Measurements from ENCODE around the gene VPS37C. TPM values are rescaled to one million over a fixed set of nuclear protein-coding genes. Genes with fewer than 3 reads are reported as not detected.

Gene VPS37C
- total RNA-seq, 1 experiment from 2014 or later = 19.0 TPM

DNA sequence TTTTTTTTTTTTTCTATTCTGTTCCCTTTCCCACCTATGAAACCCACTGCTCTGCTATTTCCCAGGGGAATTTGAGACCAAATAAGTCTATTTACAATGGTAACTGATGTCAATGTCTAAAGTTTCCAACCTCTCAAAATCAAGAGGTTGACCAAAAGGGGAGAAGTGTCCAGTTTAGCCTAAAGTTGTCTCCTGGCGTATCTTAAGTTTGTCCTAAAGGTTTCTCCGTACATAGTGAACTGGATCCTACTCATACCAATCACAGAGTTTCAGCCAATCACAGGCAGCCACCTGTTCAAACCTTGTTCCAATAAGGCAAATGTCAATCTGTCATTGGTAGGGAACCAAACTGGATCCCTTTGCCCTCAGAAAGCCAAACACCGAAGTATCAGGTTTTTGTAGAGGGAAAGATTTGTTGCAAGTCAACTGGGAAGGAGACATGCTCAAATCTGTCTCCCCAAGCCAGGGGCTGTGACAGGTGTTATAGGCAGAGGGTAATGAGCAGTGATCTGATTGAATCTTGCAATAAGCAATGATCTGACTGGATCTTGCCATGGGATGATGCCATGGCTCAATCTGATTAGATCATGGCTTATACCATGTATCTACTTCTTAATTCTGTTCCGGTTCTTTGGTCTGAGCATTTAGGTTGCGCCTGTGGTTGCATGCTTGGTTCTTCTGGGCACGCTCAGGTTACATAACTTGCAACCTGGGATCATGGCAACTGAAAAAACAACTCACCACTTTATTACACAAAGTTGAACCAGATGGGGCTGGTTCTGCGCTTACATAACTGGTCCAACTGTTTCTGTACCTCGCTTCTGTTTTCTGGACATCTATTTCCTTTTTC, 1.1 kb upstream of the VPS37C start:
- no peak overlapping the region for H4K5ac ChIP-seq (ENCODE audit: insufficient read length, low read depth, low read length)
- peak overlapping the region; percentile 67 for H3K4me2 ChIP-seq (ENCODE audit: insufficient read depth, insufficient read length, low read length)
- no peaks in the 10 kb centered on the region for H3K27me3 ChIP-seq (ENCODE audit: insufficient read depth, low read length)
- peaks cover 4% of the 10 kb centered on the region for H3K27me3 Mint-ChIP-seq (ENCODE audit: low read depth)
- no peak overlapping the region for H4K91ac ChIP-seq (ENCODE audit: insufficient read length, low read depth, low read length)
- H3K4me3 Mint-ChIP-seq = peak overlapping the region; percentile 84 to 90
- no peak overlapping the region for H3K14ac ChIP-seq (ENCODE audit: insufficient read depth, low read length)
- H3K18ac ChIP-seq (ENCODE audit: insufficient read length, low read depth, low read length) = no peak overlapping the region
- no peak overlapping the region for H2BK12ac ChIP-seq (ENCODE audit: insufficient read length, low read depth, low read length)
- no peak for DNase-seq
- H3K79me1 ChIP-seq (ENCODE audit: insufficient read depth, low read depth, low read length, poor library complexity, severe bottlenecking) = no peaks in the 10 kb centered on the region
- no peak overlapping the region for H3K23ac ChIP-seq (ENCODE audit: insufficient read length, low read depth, low read length)
- no peak overlapping the region for H3K27ac ChIP-seq (ENCODE audit: insufficient read length, low read depth, low read length)
- H2BK120ac ChIP-seq (ENCODE audit: low read depth, low read length, poor library complexity, severe bottlenecking) = no peak overlapping the region
- no peaks in the 10 kb centered on the region for H3K23me2 ChIP-seq (ENCODE audit: insufficient read length, low read depth, low read length, poor library complexity, severe bottlenecking)
- H4K8ac ChIP-seq (replicated peaks; ENCODE audit: insufficient read length, low read depth, low read length) = no peak overlapping the region
- H2BK5ac ChIP-seq (ENCODE audit: insufficient read length, low read length) = no peak overlapping the region
- peak overlapping the region; percentile 93 to 96 (median 95); a peak in 6 of 7 replicates for H3K27ac Mint-ChIP-seq
- H3T11ph ChIP-seq (ENCODE audit: low read length) = no peak overlapping the region
- TF ChIP-seq CTCF (conservative IDR thresholded peaks at IDR 0.05) = no peak
- no peaks in the 10 kb centered on the region for H3K4me1 ChIP-seq (ENCODE audit: insufficient read depth, low read length)
- H3K4me1 Mint-ChIP-seq = peaks cover 25 to 42% of the 10 kb centered on the region in 2 experiments
- H3K9me3 Mint-ChIP-seq = peaks cover 2% of the 10 kb centered on the region in 2 experiments; a peak in 2 of 5 replicates
- no peaks in the 10 kb centered on the region for H3K79me2 ChIP-seq (ENCODE audit: insufficient read depth, low read length)
- H3K9me3 ChIP-seq (ENCODE audit: control insufficient read depth, low read depth, low read length) = no peaks in the 10 kb centered on the region
- no peak overlapping the region for H2BK20ac ChIP-seq (ENCODE audit: low read depth, low read length, poor library complexity, severe bottlenecking)
- H2BK15ac ChIP-seq (ENCODE audit: low read depth, low read length) = no peak overlapping the region
- H3K4ac ChIP-seq (ENCODE audit: low read depth, low read length) = no peak overlapping the region
- H2AFZ ChIP-seq (ENCODE audit: low read length) = no peak overlapping the region
- H3K9ac ChIP-seq (ENCODE audit: extremely low read depth, insufficient read length, low read length) = peak overlapping the region; percentile 28
- H3K56ac ChIP-seq (ENCODE audit: insufficient read length, low read depth, low read length) = no peak overlapping the region
- H3K36me3 Mint-ChIP-seq (ENCODE audit: insufficient read depth in 1 of 3, low read depth in 3 of 3) = peaks cover 1 to 5% (median 2%) of the 10 kb centered on the region in 3 experiments; a peak in 3 of 7 replicates
- H4K20me1 ChIP-seq (ENCODE audit: control insufficient read depth, insufficient read depth, insufficient read length) = no peaks in the 10 kb centered on the region
- no CpG with 5 or more reads among the region's 8 CpGs for WGBS (ENCODE audit: extremely low coverage, insufficient read length, low lambda C conversion rate)
- H2AK5ac ChIP-seq (ENCODE audit: insufficient read length, low read length) = no peak overlapping the region
